Right lobe of liver (tissue), 6 donors: ENCODE data around the gene PHKB. TPM values are rescaled to one million over a fixed set of nuclear protein-coding genes. Genes with fewer than 3 reads are reported as not detected.
"Not testable (repeated sequence)": the region's sequence is repeated elsewhere in the genome, so short reads cannot be mapped to it uniquely, and the experiment has no call there.

Experiments used
- ATAC-seq, 4 donors: fragments of 200-7000 bp; cut with Tn5 transposase; one replicate each; pipeline ENCODE4 v1.9.1; 2020; ENCODE audit warnings: mild to moderate bottlenecking in 4 of 4, moderate library complexity in 4 of 4
- DNase-seq, 3 donors: peaks; one replicate each; pipeline ENCODE4 v3.0.0-alpha.2; 2020
- H3K27ac ChIP-seq, 3 donors: fragments of 200-600 bp; one replicate each; pipeline ENCODE4 v1.8.0; 2022
- H3K27me3 ChIP-seq, 2 donors: fragments of 200-600 bp; one replicate each; pipeline ENCODE4 v1.8.0; 2022
- H3K36me3 ChIP-seq, 4 donors: fragments of 200-600 bp; sonication (generic) in 1 of 4; one replicate each; pipeline versions ENCODE4 v1.5.1 to v1.8.0; 2017 to 2022; ENCODE audit warnings: control low read depth in 1 of 4
- H3K4me1 ChIP-seq, 4 donors: fragments of 200-600 bp; sonication (generic) in 1 of 4; one replicate each; pipeline versions ENCODE4 v1.5.1 to v1.8.0; 2017 to 2022; ENCODE audit warnings: control low read depth in 1 of 4
- H3K4me3 ChIP-seq, 3 donors: fragments of 200-600 bp; one replicate each; pipeline ENCODE4 v1.8.0; 2022
- H3K9me3 ChIP-seq, 4 donors: fragments of 200-600 bp; sonication (generic) in 1 of 4; one replicate each; pipeline versions ENCODE4 v1.5.1 to v1.8.0; 2017 to 2022; ENCODE audit warnings: control low read depth in 1 of 4
- CTCF ChIP-seq, 4 donors: fragments of 200-600 bp in 3 of 4; fragments of 450-650 bp in 1 of 4; IDR thresholded peaks; one replicate each; pipeline versions ENCODE4 v1.5.1 to v1.8.0; 2016 to 2022; ENCODE audit warnings: antibody characterized with exemption in 4 of 4, mild to moderate bottlenecking in 2 of 4
- POLR2A ChIP-seq: fragments of 450-650 bp; IDR thresholded peaks from one replicate; pipeline ENCODE4 v1.6.1; 2017; ENCODE audit warnings: antibody characterized with exemption, mild to moderate bottlenecking
- WGBS: methylation state at CpG from one replicate; pipeline ENCODE4 v1.1.6; 2018; ENCODE audit warnings: low coverage, low lambda C conversion rate; ENCODE audit not compliant: insufficient coverage; ENCODE audit errors: missing lambda C conversion rate; 5-methylcytosine and 5-hydroxymethylcytosine counted together
- intact Hi-C, 2 donors: fragments of 100-400 bp; cut with DNase I; formaldehyde crosslinking; loops; one replicate each; pipeline versions ENCODE4 v1.11.2 to v1.14.1; 2022
- total RNA-seq, 6 experiments: library from RNA; depleted of rRNA in 2 of 6; stranded (reverse); fragments of >200 nt in 2 of 6; fragmentation: NEBNext Ultra II Directional in 3 of 6; extraction: Animal tissue kit (Norgen Biotek cat#: 25700) in 3 of 6; gene quantifications; one replicate each; pipeline versions ENCODE4 v1.1.0 to v1.2.4, GENCODE V29; 2016 to 2023
- donor health status: DM: no; HTN: yes; CAD: no.
- donor health status: DM: no; HTN: no; CAD: no.
- donor health status: DM: no; HTN: no; CAD: no.
- donor health status: DM: no; HTN: yes; CAD: no.
- donor health status: DM: no; HTN: yes; CAD: no.

PHKB gene
- total RNA-seq, 6 experiments from 2014 or later, result 28.9 to 45.3 (median 35.4) TPM

GRCh38 chr16:47467501-47467900 is 6.4 kb downstream of the PHKB start:
- intact Hi-C loops, result no loop called here
- no peak for ATAC-seq
- no peak overlapping the region for H3K27ac ChIP-seq

GRCh38 chr16:47468070-47468689 is 7.0 kb downstream of the PHKB start:
- H3K27me3 ChIP-seq, H3K4me1 ChIP-seq, H3K27ac ChIP-seq, DNase-seq, H3K4me3 ChIP-seq, H3K36me3 ChIP-seq, H3K9me3 ChIP-seq, intact Hi-C loops: not testable (repeated sequence)
- 83% methylated on average over 7 of the region's 7 CpGs for WGBS
- ATAC-seq, result peak; percentile 62 to 79 (median 65)

More at GRCh38 chr16:47467501-47467900, 6.4 kb downstream of the PHKB start:
- H3K4me3 ChIP-seq, result no peak overlapping the region
- no peaks in the 10 kb centered on the region for H3K36me3 ChIP-seq
- no peaks in the 10 kb centered on the region for H3K9me3 ChIP-seq
- no peak for TF ChIP-seq CTCF (IDR thresholded peaks at IDR 0.05)
- no peak for TF ChIP-seq POLR2A
- H3K4me1 ChIP-seq, result peaks cover 0 to 6% (median 0%) of the 10 kb centered on the region in 4 donors
- no peaks in the 10 kb centered on the region for H3K27me3 ChIP-seq
- no peak for DNase-seq
- 68% methylated on average over 2 of the region's 2 CpGs for WGBS

GRCh38 chr16:47469227-47469626 is 8.1 kb downstream of the PHKB start:
- H3K4me1 ChIP-seq, result no peaks in the 10 kb centered on the region
- H3K27me3 ChIP-seq, result no peaks in the 10 kb centered on the region
- DNase-seq (no peak), ATAC-seq (no peak)
- no peaks in the 10 kb centered on the region for H3K36me3 ChIP-seq
- intact Hi-C loops, result no loop called here
- no peaks in the 10 kb centered on the region for H3K9me3 ChIP-seq
- no peak overlapping the region for H3K4me3 ChIP-seq
- no peak overlapping the region for H3K27ac ChIP-seq
- TF ChIP-seq CTCF (IDR thresholded peaks at IDR 0.05) (no peak), POLR2A (no peak)
- WGBS, result 100% methylated on average over 1 of the region's 1 CpG

DNA sequence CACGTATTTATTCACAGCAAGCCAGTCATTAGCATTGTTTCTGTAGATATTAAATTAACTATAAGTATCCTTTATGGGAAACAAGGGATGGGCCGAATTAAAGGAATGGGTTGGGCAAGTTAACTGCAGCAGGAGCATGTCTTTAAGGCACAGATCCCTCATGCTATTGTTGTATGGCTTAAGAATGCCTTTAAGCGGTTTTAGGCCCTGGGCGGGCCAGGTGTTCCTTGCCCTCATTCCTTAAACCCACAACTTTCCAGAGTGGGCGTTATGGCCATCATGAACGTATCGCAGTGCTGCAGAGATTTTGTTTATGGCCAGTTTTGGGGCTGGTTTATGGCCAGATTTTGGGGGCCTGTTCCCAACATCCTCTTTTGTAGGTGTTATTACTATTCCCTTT is 9.1 kb downstream of the PHKB start:
- WGBS, result 93% methylated on average over 7 of the region's 7 CpGs
- TF ChIP-seq CTCF (IDR thresholded peaks at IDR 0.05), result no peak
- TF ChIP-seq POLR2A, result no peak
- no peak overlapping the region for H3K27ac ChIP-seq

GRCh38 chr16:47470810-47471209 is 9.7 kb downstream of the PHKB start:
- no peak for TF ChIP-seq POLR2A
- no peak for TF ChIP-seq CTCF (IDR thresholded peaks at IDR 0.05)
- no peak for ATAC-seq
- intact Hi-C loops, result no loop called here

More for the DNA sequence above, 9.1 kb downstream of the PHKB start:
- Histone ChIP-seq H3K27me3 (no peaks in the 10 kb centered on the region), H3K9me3 (no peaks in the 10 kb centered on the region), H3K36me3 (no peaks in the 10 kb centered on the region), H3K4me1 (no peaks in the 10 kb centered on the region), H3K4me3 (no peak overlapping the region)
- DNase-seq (no peak), ATAC-seq (no peak)
- intact Hi-C loops, result no loop called here

DNA sequence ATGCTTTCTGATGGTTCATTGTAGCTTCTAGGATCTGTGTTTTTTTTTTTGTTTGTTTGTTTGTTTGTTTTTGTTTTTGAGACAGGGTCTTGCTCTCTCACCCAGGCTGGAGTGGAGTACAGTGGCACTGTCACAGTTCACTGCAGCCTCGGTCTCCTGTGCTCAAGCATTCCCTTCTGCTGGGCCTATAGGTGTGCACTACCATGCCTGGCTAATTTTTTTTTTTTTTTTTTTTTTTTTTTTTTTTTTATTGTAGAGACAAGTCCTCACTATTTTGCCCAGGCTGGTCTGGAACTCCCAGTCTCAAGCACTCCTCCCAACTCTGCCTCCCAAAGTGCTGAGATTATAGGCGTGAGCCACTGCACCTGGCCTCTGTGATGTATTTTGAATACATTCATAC is 11.9 kb downstream of the PHKB start:
- H3K4me3 ChIP-seq, ATAC-seq, H3K9me3 ChIP-seq, H3K4me1 ChIP-seq, intact Hi-C loops, H3K27ac ChIP-seq, DNase-seq, H3K36me3 ChIP-seq, H3K27me3 ChIP-seq: not testable (repeated sequence)
- WGBS, result 100% methylated on average over 1 of the region's 2 CpGs

More at GRCh38 chr16:47470810-47471209, 9.7 kb downstream of the PHKB start:
- no peaks in the 10 kb centered on the region for H3K36me3 ChIP-seq
- no peak overlapping the region for H3K4me3 ChIP-seq
- no peaks in the 10 kb centered on the region for H3K9me3 ChIP-seq
- no peaks in the 10 kb centered on the region for H3K27me3 ChIP-seq
- no peak overlapping the region for H3K27ac ChIP-seq
- H3K4me1 ChIP-seq, result no peaks in the 10 kb centered on the region
- DNase-seq, result no peak
- WGBS, result 100% methylated on average over 1 of the region's 1 CpG
